Trophoblast cell (in vitro differentiated cells and primary cell): ENCODE measurements around the gene PTH1R.

Experiments used
- DNase-seq, 2 donors: peaks; one replicate each; pipeline ENCODE4 v3.0.0-alpha.2; 2016
- H2AFZ ChIP-seq: 2 replicates; pipeline ENCODE4 v1.6.1; 2013; ENCODE audit warnings: low read length, moderate library complexity, mild to moderate bottlenecking; ENCODE audit not compliant: insufficient read depth, poor library complexity
- H2AK5ac ChIP-seq: 2 replicates; pipeline ENCODE4 v1.6.1; 2013; ENCODE audit warnings: mild to moderate bottlenecking, low read length
- H2BK120ac ChIP-seq: 2 replicates; pipeline ENCODE4 v1.6.1; 2013; ENCODE audit warnings: low read length, mild to moderate bottlenecking, moderate library complexity; ENCODE audit not compliant: insufficient read depth, poor library complexity
- H2BK12ac ChIP-seq: 2 replicates; pipeline ENCODE4 v1.6.1; 2013; ENCODE audit warnings: mild to moderate bottlenecking, low read length, moderate library complexity
- H2BK5ac ChIP-seq: 2 replicates; pipeline ENCODE4 v1.6.1; 2013; ENCODE audit warnings: low read length, low read depth, moderate library complexity, mild to moderate bottlenecking; ENCODE audit not compliant: poor library complexity
- H3K14ac ChIP-seq: 2 replicates; pipeline ENCODE4 v1.6.1; 2013; ENCODE audit warnings: mild to moderate bottlenecking, low read length
- H3K18ac ChIP-seq: 2 replicates; pipeline ENCODE4 v1.6.1; 2013; ENCODE audit warnings: mild to moderate bottlenecking, low read length
- H3K23ac ChIP-seq: 2 replicates; pipeline ENCODE4 v1.6.1; 2013; ENCODE audit warnings: low read length
- H3K27ac ChIP-seq: 2 replicates; pipeline ENCODE4 v1.5.1; 2013; ENCODE audit warnings: low read depth, mild to moderate bottlenecking, inconsistent platforms, low read length, moderate library complexity
- H3K27me3 ChIP-seq: 2 replicates; pipeline ENCODE4 v1.6.1; 2013; ENCODE audit warnings: inconsistent platforms, mild to moderate bottlenecking, low read length, moderate library complexity; ENCODE audit not compliant: insufficient read depth
- H3K36me3 ChIP-seq, 2 experiments: 1 replicate in 1 of 2; 2 replicates in 1 of 2; pipeline ENCODE4 v1.6.1; 2013; ENCODE audit warnings: low read length in 2 of 2, mild to moderate bottlenecking in 2 of 2, moderate library complexity in 1 of 2; ENCODE audit not compliant: insufficient read depth in 2 of 2, control insufficient read depth in 1 of 2
- H3K4ac ChIP-seq: 2 replicates; pipeline ENCODE4 v1.6.1; 2013; ENCODE audit warnings: low read depth, mild to moderate bottlenecking, low read length, moderate library complexity
- H3K4me1 ChIP-seq, 2 experiments: 1 replicate in 1 of 2; 2 replicates in 1 of 2; pipeline ENCODE4 v1.6.1; 2013; ENCODE audit warnings: low read length in 2 of 2, mild to moderate bottlenecking in 2 of 2, moderate library complexity in 1 of 2; ENCODE audit not compliant: insufficient read depth in 2 of 2, control insufficient read depth in 1 of 2
- H3K4me2 ChIP-seq: 2 replicates; pipeline ENCODE4 v1.6.1; 2013; ENCODE audit warnings: inconsistent platforms, mild to moderate bottlenecking, low read length, moderate library complexity
- H3K4me3 ChIP-seq: 2 replicates; pipeline ENCODE4 v1.5.1; 2013; ENCODE audit warnings: mild to moderate bottlenecking, low read depth, low read length, inconsistent platforms
- H3K79me1 ChIP-seq: one replicate; pipeline ENCODE4 v1.6.1; 2013; ENCODE audit warnings: low read length
- H3K79me2 ChIP-seq: 2 replicates; pipeline ENCODE4 v1.6.1; 2013; ENCODE audit warnings: low read length, mild to moderate bottlenecking; ENCODE audit not compliant: control insufficient read depth, insufficient read depth, poor library complexity
- H3K9ac ChIP-seq: 2 replicates; pipeline ENCODE4 v1.6.1; 2013; ENCODE audit warnings: mild to moderate bottlenecking, low read length
- H3K9me3 ChIP-seq: 2 replicates; pipeline ENCODE4 v1.6.1; 2013; ENCODE audit warnings: low read depth, mild to moderate bottlenecking, control low read depth, inconsistent platforms, low read length; ENCODE audit not compliant: insufficient read depth
- H4K12ac ChIP-seq: 2 replicates; pipeline ENCODE4 v1.6.1; 2013; ENCODE audit warnings: low read depth, mild to moderate bottlenecking, low read length, moderate library complexity
- H4K8ac ChIP-seq: 2 replicates; pipeline ENCODE4 v1.6.1; 2013; ENCODE audit warnings: low read depth, mild to moderate bottlenecking, low read length, moderate library complexity
- H4K91ac ChIP-seq: one replicate; pipeline ENCODE4 v1.6.1; 2013; ENCODE audit warnings: low read depth, mild to moderate bottlenecking, low read length, moderate library complexity
- WGBS: extraction: QIAGEN DNeasy Blood & Tissue Kit; methylation state at CpG from one replicate; pipeline ENCODE4 v1.1.7; 2013; ENCODE audit warnings: missing lambda C conversion rate; ENCODE audit not compliant: insufficient read length, insufficient coverage; ENCODE audit errors: extremely low coverage; 5-methylcytosine and 5-hydroxymethylcytosine counted together

PTH1R gene

GRCh38 chr3:46931631-46932331 is 54.3 kb downstream of the PTH1R start:
- no peaks in the 10 kb centered on the region for H3K9me3 ChIP-seq
- H4K8ac ChIP-seq, result no peak overlapping the region
- no peak overlapping the region for H2BK12ac ChIP-seq
- H3K4me1 ChIP-seq, result peaks cover 36 to 37% of the 10 kb centered on the region in 2 experiments
- H2BK5ac ChIP-seq, result no peak overlapping the region
- no peak overlapping the region for H3K23ac ChIP-seq
- DNase-seq, result no peak
- no peak overlapping the region for H3K4me2 ChIP-seq
- H2AFZ ChIP-seq, result no peak overlapping the region
- no peak overlapping the region for H3K9ac ChIP-seq
- no peak overlapping the region for H2AK5ac ChIP-seq
- peaks cover 3% of the 10 kb centered on the region for H3K79me1 ChIP-seq
- H3K18ac ChIP-seq, result no peak overlapping the region
- no peak overlapping the region for H3K14ac ChIP-seq
- WGBS, result no CpG with 5 or more reads among the region's 6 CpGs
- H3K36me3 ChIP-seq, result peaks cover 16 to 17% of the 10 kb centered on the region in 2 experiments
- no peaks in the 10 kb centered on the region for H3K27me3 ChIP-seq
- no peak overlapping the region for H2BK120ac ChIP-seq
- no peak overlapping the region for H4K91ac ChIP-seq
- H3K79me2 ChIP-seq, result peaks cover 3% of the 10 kb centered on the region
- no peak overlapping the region for H3K4ac ChIP-seq
- no peak overlapping the region for H3K4me3 ChIP-seq
- no peak overlapping the region for H4K12ac ChIP-seq
- H3K27ac ChIP-seq, result no peak overlapping the region

- no peak overlapping the region for H2BK5ac ChIP-seq
- no peak overlapping the region for H3K27ac ChIP-seq
- peak overlapping the region; percentile 39 for H3K4ac ChIP-seq
- H3K23ac ChIP-seq, result no peak overlapping the region
- no CpG with 5 or more reads among the region's 7 CpGs for WGBS
- H3K4me2 ChIP-seq, result no peak overlapping the region
- no peak overlapping the region for H3K14ac ChIP-seq
- H3K9me3 ChIP-seq, result no peaks in the 10 kb centered on the region
- H3K79me2 ChIP-seq, result peaks cover 3% of the 10 kb centered on the region
- H4K8ac ChIP-seq, result no peak overlapping the region
- no peak overlapping the region for H2BK12ac ChIP-seq
- H3K4me1 ChIP-seq, result peaks cover 39 to 40% of the 10 kb centered on the region in 2 experiments
- H3K9ac ChIP-seq, result no peak overlapping the region
- no peak overlapping the region for H4K91ac ChIP-seq
- H2BK120ac ChIP-seq, result no peak overlapping the region
- H3K36me3 ChIP-seq, result peaks cover 20 to 23% of the 10 kb centered on the region in 2 experiments
- DNase-seq, result no peak
- no peak overlapping the region for H3K4me3 ChIP-seq
- no peak overlapping the region for H3K18ac ChIP-seq
- no peaks in the 10 kb centered on the region for H3K27me3 ChIP-seq
- no peak overlapping the region for H4K12ac ChIP-seq
- no peak overlapping the region for H2AFZ ChIP-seq
- H2AK5ac ChIP-seq, result no peak overlapping the region
- peaks cover 3% of the 10 kb centered on the region for H3K79me1 ChIP-seq
Measured at GRCh38 chr3:46932455-46933225, 55.1 kb downstream of the PTH1R start.

GRCh38 chr3:46933261-46933660 is 55.7 kb downstream of the PTH1R start:
- H2BK12ac ChIP-seq, result no peak overlapping the region
- H4K91ac ChIP-seq, result no peak overlapping the region
- H3K4me3 ChIP-seq, result no peak overlapping the region
- no peaks in the 10 kb centered on the region for H3K9me3 ChIP-seq
- H2BK5ac ChIP-seq, result no peak overlapping the region
- H3K27ac ChIP-seq, result no peak overlapping the region
- peaks cover 3% of the 10 kb centered on the region for H3K79me2 ChIP-seq
- no CpG with 5 or more reads among the region's 6 CpGs for WGBS
- peaks cover 23 to 27% of the 10 kb centered on the region in 2 experiments for H3K36me3 ChIP-seq
- peak overlapping the region; percentile 4 for H3K4ac ChIP-seq
- H3K14ac ChIP-seq, result no peak overlapping the region
- peaks cover 3% of the 10 kb centered on the region for H3K79me1 ChIP-seq
- no peak overlapping the region for H4K8ac ChIP-seq
- no peak overlapping the region for H3K9ac ChIP-seq
- no peak overlapping the region for H3K18ac ChIP-seq
- no peak overlapping the region for H4K12ac ChIP-seq
- H3K23ac ChIP-seq, result no peak overlapping the region
- no peak overlapping the region for H2AFZ ChIP-seq
- no peak for DNase-seq
- no peak overlapping the region for H3K4me2 ChIP-seq
- no peak overlapping the region for H2AK5ac ChIP-seq
- peaks cover 39 to 40% of the 10 kb centered on the region in 2 experiments for H3K4me1 ChIP-seq
- H3K27me3 ChIP-seq, result no peaks in the 10 kb centered on the region
- no peak overlapping the region for H2BK120ac ChIP-seq

GRCh38 chr3:46934072-46934471 is 56.6 kb downstream of the PTH1R start:
- Histone ChIP-seq H4K91ac (no peak overlapping the region), H3K9me3 (no peaks in the 10 kb centered on the region), H3K79me2 (peaks cover 3% of the 10 kb centered on the region), H3K9ac (no peak overlapping the region), H2BK120ac (no peak overlapping the region), H2AK5ac (peak overlapping the region; percentile 32), H3K79me1 (peaks cover 3% of the 10 kb centered on the region), H2BK12ac (no peak overlapping the region), H3K18ac (no peak overlapping the region), H3K27ac (no peak overlapping the region), H4K8ac (no peak overlapping the region), H2AFZ (no peak overlapping the region), H3K27me3 (no peaks in the 10 kb centered on the region), H2BK5ac (no peak overlapping the region), H3K4me2 (no peak overlapping the region), H3K4me3 (no peak overlapping the region), H3K23ac (no peak overlapping the region), H3K36me3 (peaks cover 29 to 32% of the 10 kb centered on the region in 2 experiments), H3K14ac (no peak overlapping the region), H3K4ac (peak overlapping the region; percentile 51), H3K4me1 (peaks cover 39 to 40% of the 10 kb centered on the region in 2 experiments), H4K12ac (no peak overlapping the region)
- DNase-seq, result no peak
- no CpG with 5 or more reads among the region's 2 CpGs for WGBS
